GM21526 (cell line): ENCODE results near the gene C6orf15.
A peak's percentile ranks its signal among the peaks of the same experiment; 100 is the strongest.

Experiments
- ATAC-seq: cut with Tn5 transposase; IDR thresholded peaks from one replicate; pipeline ENCODE4 v1.9.1; 2021; ENCODE audit warnings: moderate library complexity; ENCODE audit not compliant: unreplicated experiment, low FRiP score

C6orf15 gene

GRCh38 chr6:31112478-31112877, at the start of gene C6orf15:
TSS of gene C6orf15 (minus strand) at chr6:31112575. CDS start at chr6:31112555, 20 bp downstream.
- no peak for ATAC-seq

- ATAC-seq = no peak
Observed at GRCh38 chr6:31161216-31162126, 49.1 kb upstream of the C6orf15 start.

- peak; percentile 2 for ATAC-seq
Observed at GRCh38 chr6:31158863-31159855, 46.8 kb upstream of the C6orf15 start.

GRCh38 chr6:31158140-31158862, 45.9 kb upstream of the C6orf15 start, which contains the start of gene TCF19:
TSS of gene TCF19 (plus strand) at chr6:31158589. CDS start at chr6:31159470, 881 bp downstream.
- ATAC-seq = peak; percentile 57

GRCh38 chr6:31157513-31158139, 45.3 kb upstream of the C6orf15 start, which contains the start of gene CCHCR1:
TSS of gene CCHCR1 (minus strand) at chr6:31157802. CDS start at chr6:31157600, 202 bp downstream.
- ATAC-seq = peak; percentile 3

- ATAC-seq = no peak
Observed at GRCh38 chr6:31156641-31157040, 44.3 kb upstream of the C6orf15 start.

- no peak for ATAC-seq
Observed at GRCh38 chr6:31154436-31154835, 42.1 kb upstream of the C6orf15 start.

GRCh38 chr6:31152781-31153180, 40.4 kb upstream of the C6orf15 start:
- no peak for ATAC-seq

- no peak for ATAC-seq
Observed at GRCh38 chr6:31149827-31150447, 37.6 kb upstream of the C6orf15 start.

- no peak for ATAC-seq
Observed at GRCh38 chr6:31145386-31145785, 33.0 kb upstream of the C6orf15 start.

- no peak for ATAC-seq
Observed at GRCh38 chr6:31144970-31145340, 32.6 kb upstream of the C6orf15 start.

GRCh38 chr6:31144296-31144969, 32.1 kb upstream of the C6orf15 start:
- no peak for ATAC-seq

GRCh38 chr6:31143148-31143547, 30.8 kb upstream of the C6orf15 start:
- ATAC-seq = no peak

GRCh38 chr6:31142361-31142761, 30.0 kb upstream of the C6orf15 start:
- no peak for ATAC-seq

GRCh38 chr6:31140643-31141042, 28.3 kb upstream of the C6orf15 start:
- ATAC-seq = no peak

GRCh38 chr6:31139599-31139998, 27.2 kb upstream of the C6orf15 start:
- no peak for ATAC-seq

- no peak for ATAC-seq
Observed at GRCh38 chr6:31138982-31139381, 26.6 kb upstream of the C6orf15 start, which contains the start of gene PSORS1C2. TSS of gene PSORS1C2 (minus strand) at chr6:31139066. CDS start at chr6:31139026, 40 bp downstream.

GRCh38 chr6:31135710-31136109, 23.3 kb upstream of the C6orf15 start:
- no peak for ATAC-seq

GRCh38 chr6:31132806-31133205, 20.4 kb upstream of the C6orf15 start:
- ATAC-seq = no peak
